NCI-H187 (cell line): Measurements from ENCODE around the gene UNC45A.
A peak's percentile ranks its signal among the peaks of the same experiment; 100 is the strongest.
"Not testable (repeated sequence)": the region's sequence is repeated elsewhere in the genome, so short reads cannot be mapped to it uniquely, and the experiment has no call there.

Experiments
- DNase-seq, 2 experiments: peaks; one replicate each; lab custom pipeline; 2025; lab: John Stamatoyannopoulos, UW

UNC45A gene

GRCh38 chr15:90902840-90903732 lies 32.0 kb upstream of the UNC45A start, which contains the start of gene MAN2A2:
TSS of gene MAN2A2 (plus strand) at chr15:90903302. CDS start at chr15:90904208, 906 bp downstream.
- DNase-seq = peak in 1 of 2 experiments; percentile 15

- DNase-seq = no peak
These were observed 31.1 kb upstream of the UNC45A start for GRCh38 chr15:90903733-90904536.

- no peak for DNase-seq
These were observed 30.3 kb upstream of the UNC45A start for GRCh38 chr15:90904746-90905145.

GRCh38 chr15:90905306-90906180 lies 29.5 kb upstream of the UNC45A start:
- no peak for DNase-seq

GRCh38 chr15:90906181-90906849 lies 28.8 kb upstream of the UNC45A start:
- DNase-seq = no peak

GRCh38 chr15:90907051-90907660 lies 27.9 kb upstream of the UNC45A start:
- DNase-seq = no peak

GRCh38 chr15:90907838-90908507 lies 27.1 kb upstream of the UNC45A start:
- no peak for DNase-seq

GRCh38 chr15:90909449-90909848 lies 25.6 kb upstream of the UNC45A start:
- not testable (repeated sequence) for DNase-seq

GRCh38 chr15:90909976-90910375 lies 25.1 kb upstream of the UNC45A start:
- no peak for DNase-seq

GRCh38 chr15:90910441-90911301 lies 24.4 kb upstream of the UNC45A start:
- no peak for DNase-seq

- no peak for DNase-seq
These were observed 23.8 kb upstream of the UNC45A start for GRCh38 chr15:90911302-90911623.

GRCh38 chr15:90911906-90912769 lies 22.9 kb upstream of the UNC45A start:
- no peak for DNase-seq

- no peak for DNase-seq
These were observed 22.4 kb upstream of the UNC45A start for GRCh38 chr15:90912770-90913075.

GRCh38 chr15:90913398-90913944 lies 21.6 kb upstream of the UNC45A start:
- no peak for DNase-seq

- no peak for DNase-seq
These were observed 20.6 kb upstream of the UNC45A start for GRCh38 chr15:90914305-90915080.

- no peak for DNase-seq
These were observed 19.8 kb upstream of the UNC45A start for GRCh38 chr15:90915216-90915807.

- DNase-seq = no peak
These were observed 19.2 kb upstream of the UNC45A start for GRCh38 chr15:90915808-90916440.
